HepG2 (cell line): ENCODE results near the gene PLCB2. TPM values are rescaled to one million over a fixed set of nuclear protein-coding genes. Genes with fewer than 3 reads are reported as not detected.

Experiments used
- ATF4 ChIP-seq, 2 experiments: fragments of 450-650 bp in 1 of 2; sonication (generic) in 1 of 2; formaldehyde crosslinking; IDR thresholded peaks; 2 replicates each; pipeline versions ENCODE4 v1.5.0 to v1.8.0; 2020 to 2022; ENCODE audit warnings: mild to moderate bottlenecking in 1 of 2, missing genetic modification reagents in 1 of 2
- CEBPZ ChIP-seq: IDR thresholded peaks from 2 replicates; pipeline ENCODE4 v1.6.1; 2012; ENCODE audit warnings: low read length, improper control_type of control experiment
- CTCF ChIP-seq: sonication (generic); formaldehyde crosslinking; IDR thresholded peaks from 2 replicates; pipeline ENCODE4 v1.5.0; 2020; ENCODE audit warnings: mild to moderate bottlenecking, missing genetic modification reagents, moderate library complexity
- DMTF1 ChIP-seq: sonication (generic); formaldehyde crosslinking; IDR thresholded peaks from 2 replicates; pipeline ENCODE4 v1.4.0; 2020; ENCODE audit warnings: mild to moderate bottlenecking, missing genetic modification reagents
- FOXA1 ChIP-seq, 2 experiments: fragments of 450-650 bp in 1 of 2; sonication (generic) in 1 of 2; formaldehyde crosslinking in 1 of 2; IDR thresholded peaks; 2 replicates each; pipeline versions ENCODE4 v1.4.0 to v1.6.1; 2016 to 2020; ENCODE audit warnings: missing genetic modification reagents in 1 of 2
- GMEB1 ChIP-seq: sonication (generic); formaldehyde crosslinking; IDR thresholded peaks from 2 replicates; pipeline ENCODE4 v1.5.1; 2020; ENCODE audit warnings: missing genetic modification reagents, mild to moderate bottlenecking, borderline replicate concordance
- HOXA5 ChIP-seq: sonication (generic); formaldehyde crosslinking; IDR thresholded peaks from 2 replicates; pipeline ENCODE4 v1.4.0; 2020; ENCODE audit warnings: missing genetic modification reagents
- MBD4 ChIP-seq: IDR thresholded peaks from 2 replicates; pipeline ENCODE4 v1.6.1; 2012; ENCODE audit warnings: low read length, inconsistent platforms, borderline replicate concordance
- NCOA5 ChIP-seq: sonication (generic); formaldehyde crosslinking; IDR thresholded peaks from 2 replicates; pipeline ENCODE4 v1.4.0; 2020; ENCODE audit warnings: missing genetic modification reagents
- SNRNP70 ChIP-seq: fragments of 200-400 bp; formaldehyde crosslinking; IDR thresholded peaks from 2 replicates; pipeline ENCODE4 v1.6.1; 2017; ENCODE audit warnings: mild to moderate bottlenecking, low read depth, low read length, moderate library complexity
- UBTF ChIP-seq: sonication (generic); formaldehyde crosslinking; IDR thresholded peaks from 2 replicates; pipeline ENCODE4 v1.4.0; 2020; ENCODE audit warnings: mild to moderate bottlenecking, missing genetic modification reagents
- ZFAT ChIP-seq: sonication (generic); formaldehyde crosslinking; conservative IDR thresholded peaks from 2 replicates; pipeline ENCODE4 v1.8.1; 2023; ENCODE audit warnings: missing genetic modification reagents, inconsistent platforms
- ZFP37 ChIP-seq: sonication (generic); formaldehyde crosslinking; IDR thresholded peaks from 2 replicates; pipeline ENCODE4 v1.4.0; 2020; ENCODE audit warnings: missing genetic modification reagents, borderline replicate concordance
- ZMYM2 ChIP-seq: sonication (generic); formaldehyde crosslinking; IDR thresholded peaks from 2 replicates; pipeline ENCODE4 v1.8.0; 2022; ENCODE audit warnings: mild to moderate bottlenecking, missing genetic modification reagents
- ZNF768 ChIP-seq: sonication (generic); formaldehyde crosslinking; IDR thresholded peaks from 2 replicates; pipeline ENCODE4 v1.4.0; 2020; ENCODE audit warnings: missing genetic modification reagents
- polyA plus RNA-seq, 8 experiments: library from polyadenylated mRNA; depleted of rRNA in 3 of 8; stranded (reverse) in 7 of 8; unstranded in 1 of 8; fragments of >200 nt; fragmentation: Illumina TruSeq in 4 of 8; extraction: Trizol in 4 of 8; gene quantifications; 2 replicates each; pipeline versions ENCODE4 v1.2.1 to v1.2.3, GENCODE V29; 2011 to 2016; ENCODE audit warnings: low read depth in 4 of 8, missing spikeins in 1 of 8, mixed read lengths in 1 of 8; ENCODE audit not compliant: insufficient read depth in 1 of 8
- total RNA-seq, 5 experiments: library from RNA; depleted of rRNA; stranded (reverse); fragments of >200 nt; fragmentation: Illumina TruSeq; extraction: Trizol; gene quantifications; 2 replicates each; pipeline ENCODE4 v1.2.3, GENCODE V29; 2016; ENCODE audit warnings: low read depth in 1 of 5

PLCB2 gene
- total and polyA plus RNA-seq, 2 of the 13 experiments (the other 11 are each of a cell fraction or from before 2014, with no cell fraction given), result 0.11 TPM; not detected in 1

- no peak for TF ChIP-seq GMEB1
- TF ChIP-seq ZFP37, result no peak
- TF ChIP-seq ZMYM2, result no peak
- TF ChIP-seq NCOA5 (CRISPR knock-in tag), result no peak
- no peak for TF ChIP-seq DMTF1 (CRISPR knock-in tag)
- TF ChIP-seq FOXA1 (IDR thresholded peaks at IDR 0.05), result no peak
- no peak for TF ChIP-seq FOXA1 (CRISPR knock-in tag; IDR thresholded peaks at IDR 0.05)
- peak; percentile 53; the same call in 1 of the 2 replicates for TF ChIP-seq ZNF768 (CRISPR knock-in tag)
- TF ChIP-seq UBTF (CRISPR knock-in tag), result peak; percentile 75; the same call in 1 of the 2 replicates
- TF ChIP-seq CEBPZ, result no peak
- TF ChIP-seq ZFAT, result 0 out of 2 replicates have a peak, but pooled peaks have one; percentile 23
- no peak for TF ChIP-seq ATF4 (CRISPR knock-in tag; IDR thresholded peaks at IDR 0.05)
- TF ChIP-seq SNRNP70, result no peak
- TF ChIP-seq HOXA5 (CRISPR knock-in tag), result no peak
- peak; percentile 49 for TF ChIP-seq CTCF
- TF ChIP-seq MBD4, result no peak
These were observed 25.4 kb downstream of the PLCB2 start (continued) for GRCh38 chr15:40282147-40282868.
